Mesendoderm (in vitro differentiated cells): ENCODE data around the gene SUPT5H. TPM values are rescaled to one million over a fixed set of nuclear protein-coding genes. Genes with fewer than 3 reads are reported as not detected.

ENCODE experiments used
- DNase-seq: peaks from one replicate; pipeline ENCODE4 v3.0.0; 2013
- H2AK5ac ChIP-seq: 2 replicates; pipeline ENCODE4 v1.6.1; 2013; ENCODE audit warnings: low read length, inconsistent platforms
- H2BK120ac ChIP-seq: 2 replicates; pipeline ENCODE4 v1.6.1; 2013; ENCODE audit warnings: low read depth, mild to moderate bottlenecking, low read length, moderate library complexity, mixed read lengths
- H2BK15ac ChIP-seq: replicated peaks from 2 replicates; pipeline ENCODE4 v1.6.1; 2013; ENCODE audit warnings: low read depth, mild to moderate bottlenecking, moderate library complexity
- H2BK5ac ChIP-seq: 2 replicates; pipeline ENCODE4 v1.6.1; 2013; ENCODE audit warnings: low read length, inconsistent platforms
- H3K18ac ChIP-seq: 2 replicates; pipeline ENCODE4 v1.6.1; 2013; ENCODE audit warnings: mild to moderate bottlenecking, low read length, mixed read lengths
- H3K23ac ChIP-seq: one replicate; pipeline ENCODE4 v1.6.1; 2013; ENCODE audit warnings: low read length
- H3K27ac ChIP-seq: 2 replicates; pipeline ENCODE4 v1.5.1; 2013; ENCODE audit warnings: low read depth, mild to moderate bottlenecking, inconsistent platforms, low read length, moderate library complexity
- H3K27me3 ChIP-seq: 2 replicates; pipeline ENCODE4 v1.6.1; 2013; ENCODE audit warnings: low read length, control low read depth, mild to moderate bottlenecking, inconsistent platforms; ENCODE audit not compliant: insufficient read depth, poor library complexity
- H3K36me3 ChIP-seq: 2 replicates; pipeline ENCODE4 v1.6.1; 2013; ENCODE audit warnings: low read length, inconsistent platforms; ENCODE audit not compliant: control insufficient read depth, insufficient read depth
- H3K4ac ChIP-seq: one replicate; pipeline ENCODE4 v1.6.1; 2013; ENCODE audit warnings: low read depth, mild to moderate bottlenecking, low read length, moderate library complexity
- H3K4me1 ChIP-seq: 2 replicates; pipeline ENCODE4 v1.6.1; 2013; ENCODE audit warnings: low read depth, low read length, inconsistent platforms; ENCODE audit not compliant: control insufficient read depth
- H3K4me2 ChIP-seq: 2 replicates; pipeline ENCODE4 v1.6.1; 2013; ENCODE audit warnings: low read length
- H3K4me3 ChIP-seq: 2 replicates; pipeline ENCODE4 v1.5.1; 2013; ENCODE audit warnings: mild to moderate bottlenecking, low read length
- H3K56ac ChIP-seq: one replicate; pipeline ENCODE4 v1.6.1; 2013; ENCODE audit warnings: low read length
- H3K79me1 ChIP-seq: 2 replicates; pipeline ENCODE4 v1.6.1; 2013; ENCODE audit warnings: low read length, inconsistent platforms
- H3K79me2 ChIP-seq: 2 replicates; pipeline ENCODE4 v1.6.1; 2013; ENCODE audit warnings: mild to moderate bottlenecking, low read length; ENCODE audit not compliant: control insufficient read depth, insufficient read depth
- H3K9ac ChIP-seq: 2 replicates; pipeline ENCODE4 v1.6.1; 2013; ENCODE audit warnings: low read length, inconsistent platforms
- H4K5ac ChIP-seq: one replicate; pipeline ENCODE4 v1.6.1; 2013; ENCODE audit warnings: low read length
- H4K8ac ChIP-seq: one replicate; pipeline ENCODE4 v1.6.1; 2013; ENCODE audit warnings: low read depth, mild to moderate bottlenecking, control low read depth, low read length, moderate library complexity
- WGBS: extraction: QIAGEN DNeasy Blood & Tissue Kit; methylation state at CpG from one replicate; pipeline ENCODE4 v1.1.7; 2013; ENCODE audit warnings: low lambda C conversion rate, missing lambda C conversion rate; ENCODE audit not compliant: insufficient coverage; ENCODE audit errors: extremely low coverage; 5-methylcytosine and 5-hydroxymethylcytosine counted together
- polyA plus RNA-seq, 2 experiments: library from polyadenylated mRNA; stranded (reverse); fragments of 200-250 nt; gene quantifications; one replicate each; pipeline ENCODE4 v1.2.3, GENCODE V29; 2013

Gene SUPT5H
- 89.8 TPM for polyA plus RNA-seq (2013, experiment 1 of 2)
- 88.7 TPM for polyA plus RNA-seq (2013, experiment 2 of 2)

DNA sequence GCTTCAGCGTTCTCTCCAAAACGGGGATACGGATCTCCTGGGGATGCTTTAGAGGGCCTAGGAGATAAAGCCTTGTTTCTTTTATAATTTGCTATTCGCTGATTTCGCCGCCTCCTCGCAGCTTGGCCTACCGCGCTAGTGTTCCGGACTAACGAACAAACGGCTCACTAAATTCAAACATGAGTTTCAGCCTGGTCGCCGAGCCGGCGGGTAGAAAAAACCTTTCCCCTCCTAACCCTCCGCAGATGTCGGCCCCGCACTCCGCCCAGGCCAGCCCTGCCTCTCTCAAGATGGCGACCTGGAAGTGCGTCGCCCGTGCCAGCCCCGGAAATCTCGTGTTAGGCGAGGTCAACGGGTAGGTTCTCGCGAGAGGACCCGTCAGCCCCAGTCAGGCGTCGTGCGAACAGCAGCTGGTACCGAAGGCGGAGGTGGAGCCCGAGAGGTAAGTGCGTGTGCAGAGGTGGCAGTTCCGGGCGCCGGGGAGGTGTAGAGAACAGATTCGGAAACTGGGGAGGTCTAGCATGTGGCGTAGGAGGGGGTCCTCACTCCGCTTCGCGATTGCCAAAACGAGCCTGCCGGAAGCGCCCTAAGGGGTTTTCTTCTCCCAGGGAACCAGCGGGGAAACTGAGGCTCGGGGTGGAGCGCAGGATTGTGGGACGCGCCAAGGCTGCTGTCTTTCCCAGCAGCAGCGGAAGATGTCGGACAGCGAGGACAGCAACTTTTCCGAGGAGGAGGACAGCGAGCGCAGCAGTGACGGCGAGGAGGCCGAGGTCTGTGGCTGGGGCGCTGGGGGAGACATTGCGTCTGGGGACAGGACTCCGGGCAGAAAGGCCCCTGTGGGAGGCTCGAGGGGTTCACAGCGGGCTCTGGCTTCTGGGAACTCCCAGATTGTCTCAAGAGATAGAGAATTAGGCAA is at the start of gene SUPT5H:
Gene SUPT5H (plus strand): TSS at position 387 of the 916 bp plus-strand sequence. CDS start 309 bp downstream, at position 696.
- H3K27ac ChIP-seq = peak within 1 kb of the TSS; percentile 54
- peak within 1 kb of the TSS; percentile 98 for H3K4me3 ChIP-seq
- DNase-seq = peak; percentile 99
- H4K8ac ChIP-seq = no peak within 1 kb of the TSS
- peak within 1 kb of the TSS; percentile 99 for H3K9ac ChIP-seq
- no peak within 1 kb of the TSS for H2BK120ac ChIP-seq
- no peaks in the 10 kb centered on the region for H3K27me3 ChIP-seq
- H3K4ac ChIP-seq = peak within 1 kb of the TSS; percentile 90
- H3K4me1 ChIP-seq = peaks cover 2% of the 10 kb centered on the region
- peaks cover 17% of the 10 kb centered on the region for H3K79me1 ChIP-seq
- peak within 1 kb of the TSS; percentile 72 for H2AK5ac ChIP-seq
- H3K23ac ChIP-seq = peak within 1 kb of the TSS; percentile 94
- peak within 1 kb of the TSS; percentile 56 for H2BK5ac ChIP-seq
- H3K56ac ChIP-seq = peak within 1 kb of the TSS; percentile 99
- H2BK15ac ChIP-seq = no peak within 1 kb of the TSS
- H3K79me2 ChIP-seq = peaks cover 51% of the 10 kb centered on the region
- H3K36me3 ChIP-seq = no peaks in the 10 kb centered on the region
- H3K4me2 ChIP-seq = peak within 1 kb of the TSS; percentile 87
- peak within 1 kb of the TSS; percentile 33 for H4K5ac ChIP-seq
- H3K18ac ChIP-seq = peak within 1 kb of the TSS; percentile 40
- WGBS = no CpG with 5 or more reads among the region's 68 CpGs

DNA sequence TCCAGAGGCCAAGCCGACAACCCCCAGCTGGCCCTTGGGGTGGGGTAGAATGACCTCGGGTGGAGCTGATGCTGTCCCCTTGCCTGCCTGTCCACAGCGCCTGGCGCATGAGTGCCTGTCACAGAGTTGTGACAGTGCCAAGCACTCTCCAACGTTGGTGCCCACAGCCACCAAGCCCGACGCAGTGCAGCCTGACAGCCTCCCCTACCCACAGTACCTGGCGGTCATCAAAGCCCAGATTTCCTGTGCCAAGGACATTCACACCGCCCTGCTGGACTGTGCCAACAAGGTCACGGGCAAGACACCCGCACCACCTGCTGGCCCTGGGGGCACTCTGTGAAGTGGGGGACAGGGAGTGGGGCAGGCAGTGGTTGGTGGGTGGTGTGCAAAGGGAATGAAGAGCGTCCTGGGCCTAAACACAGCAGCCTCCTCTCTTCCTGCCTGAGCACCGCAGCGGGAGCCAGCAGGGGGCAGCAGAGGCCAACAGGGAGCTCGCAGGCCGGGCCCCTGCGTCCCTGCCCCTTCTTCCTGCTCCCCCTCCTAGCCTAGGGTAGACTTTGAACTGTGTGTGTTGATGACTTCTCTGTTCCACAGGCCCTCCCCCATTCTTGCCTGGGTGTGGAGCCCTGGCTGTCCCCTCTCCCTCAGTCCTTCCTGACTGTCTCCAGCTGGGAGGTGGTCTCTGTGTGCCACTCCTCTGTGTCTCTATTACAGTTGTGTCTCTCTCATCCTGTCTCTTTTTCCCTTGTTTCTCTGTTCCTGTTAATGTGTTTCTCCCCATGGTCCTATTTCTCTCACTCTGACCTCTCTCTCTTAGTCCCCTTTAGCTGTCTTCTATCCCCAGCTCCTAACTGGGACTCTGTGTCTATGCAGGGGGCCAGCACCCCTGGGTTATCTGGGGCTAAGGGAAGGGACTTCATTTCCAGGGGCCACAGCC is 47.8 kb upstream of the SUPT5H start:
- H3K9ac ChIP-seq = peak overlapping the region; percentile 25
- no peak overlapping the region for H2BK5ac ChIP-seq
- no CpG with 5 or more reads among the region's 17 CpGs for WGBS
- no peak overlapping the region for H3K4me2 ChIP-seq
- no peaks in the 10 kb centered on the region for H3K36me3 ChIP-seq
- peak overlapping the region; percentile 13 for H3K27ac ChIP-seq
- H3K4me3 ChIP-seq = no peak overlapping the region
- H2BK120ac ChIP-seq = no peak overlapping the region
- no peak overlapping the region for H2AK5ac ChIP-seq
- DNase-seq = peak; percentile 89
- no peaks in the 10 kb centered on the region for H3K79me2 ChIP-seq
- no peak overlapping the region for H2BK15ac ChIP-seq
- no peak overlapping the region for H4K8ac ChIP-seq
- peak overlapping the region; percentile 71 for H3K56ac ChIP-seq
- no peak overlapping the region for H3K18ac ChIP-seq
- peaks cover 4% of the 10 kb centered on the region for H3K79me1 ChIP-seq
- no peaks in the 10 kb centered on the region for H3K27me3 ChIP-seq
- H3K4me1 ChIP-seq = peaks cover 12% of the 10 kb centered on the region
- H4K5ac ChIP-seq = no peak overlapping the region
- H3K23ac ChIP-seq = no peak overlapping the region
- H3K4ac ChIP-seq = no peak overlapping the region

DNA sequence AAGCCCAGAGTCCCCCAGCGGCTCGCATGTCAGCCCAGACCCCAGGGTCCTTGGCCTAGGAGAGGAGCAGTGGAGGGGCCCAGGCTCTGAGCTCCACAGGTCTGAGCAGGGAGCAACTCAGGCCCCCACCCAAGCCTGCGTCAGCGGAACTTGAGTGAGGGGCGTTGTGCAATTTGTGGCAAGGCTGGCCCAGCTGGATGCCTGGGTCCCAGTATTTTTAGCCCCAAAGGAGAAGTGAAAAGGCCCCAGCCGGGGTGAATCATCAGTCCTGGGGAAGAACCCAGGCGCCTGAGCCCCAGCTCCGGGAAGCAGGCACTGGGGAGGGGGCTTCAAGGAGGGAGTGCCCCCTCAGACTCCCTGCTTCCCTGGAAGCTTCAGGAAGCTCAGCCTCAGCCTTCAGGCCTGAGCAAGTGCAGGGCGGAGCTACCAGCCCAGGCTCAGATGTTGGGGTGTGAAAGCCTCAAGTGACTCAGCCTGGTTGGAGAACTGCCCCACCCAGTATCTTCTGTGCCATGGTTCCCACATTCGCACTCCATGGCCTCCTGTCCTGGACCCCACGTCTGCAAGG is 47.0 kb upstream of the SUPT5H start:
- Histone ChIP-seq H3K9ac (no peak overlapping the region), H4K5ac (no peak overlapping the region), H3K79me2 (no peaks in the 10 kb centered on the region), H3K4me1 (peaks cover 12% of the 10 kb centered on the region), H2BK5ac (no peak overlapping the region), H3K79me1 (peaks cover 4% of the 10 kb centered on the region), H3K56ac (peak overlapping the region; percentile 71), H3K27me3 (no peaks in the 10 kb centered on the region), H3K27ac (peak overlapping the region; percentile 13), H3K4ac (no peak overlapping the region), H2AK5ac (no peak overlapping the region), H3K4me2 (no peak overlapping the region), H3K18ac (no peak overlapping the region), H3K4me3 (no peak overlapping the region), H3K36me3 (no peaks in the 10 kb centered on the region), H3K23ac (no peak overlapping the region), H4K8ac (no peak overlapping the region), H2BK120ac (no peak overlapping the region), H2BK15ac (no peak overlapping the region)
- no CpG with 5 or more reads among the region's 11 CpGs for WGBS
- DNase-seq = no peak

DNA sequence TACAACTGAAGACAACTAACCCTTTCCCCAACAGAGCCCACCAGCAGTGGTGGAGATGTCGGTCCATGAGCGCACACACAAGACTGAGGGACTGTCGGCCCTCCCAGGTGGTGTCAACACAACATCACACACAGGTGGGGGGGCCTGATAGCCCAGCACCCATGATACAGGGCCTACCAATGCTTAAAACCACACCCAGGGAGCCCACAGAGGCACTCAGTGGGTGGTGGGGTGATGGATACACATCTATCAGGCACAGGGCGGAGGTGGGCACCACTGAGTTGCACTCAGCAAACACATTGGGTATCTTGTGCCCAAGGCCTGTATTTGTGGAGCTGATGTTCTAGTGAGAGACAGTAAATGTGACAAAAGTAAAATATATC is 45.7 kb upstream of the SUPT5H start:
- Histone ChIP-seq H3K4me2 (no peak overlapping the region), H3K56ac (no peak overlapping the region), H3K4ac (no peak overlapping the region), H3K18ac (no peak overlapping the region), H3K27me3 (no peaks in the 10 kb centered on the region), H3K27ac (no peak overlapping the region), H2BK5ac (no peak overlapping the region), H3K23ac (no peak overlapping the region), H3K79me2 (no peaks in the 10 kb centered on the region), H2AK5ac (no peak overlapping the region), H3K4me3 (no peak overlapping the region), H2BK15ac (no peak overlapping the region), H2BK120ac (no peak overlapping the region), H3K79me1 (no peaks in the 10 kb centered on the region), H4K8ac (no peak overlapping the region), H4K5ac (no peak overlapping the region), H3K9ac (no peak overlapping the region), H3K4me1 (peaks cover 12% of the 10 kb centered on the region), H3K36me3 (no peaks in the 10 kb centered on the region)
- no peak for DNase-seq
- WGBS = no CpG with 5 or more reads among the region's 4 CpGs

DNA sequence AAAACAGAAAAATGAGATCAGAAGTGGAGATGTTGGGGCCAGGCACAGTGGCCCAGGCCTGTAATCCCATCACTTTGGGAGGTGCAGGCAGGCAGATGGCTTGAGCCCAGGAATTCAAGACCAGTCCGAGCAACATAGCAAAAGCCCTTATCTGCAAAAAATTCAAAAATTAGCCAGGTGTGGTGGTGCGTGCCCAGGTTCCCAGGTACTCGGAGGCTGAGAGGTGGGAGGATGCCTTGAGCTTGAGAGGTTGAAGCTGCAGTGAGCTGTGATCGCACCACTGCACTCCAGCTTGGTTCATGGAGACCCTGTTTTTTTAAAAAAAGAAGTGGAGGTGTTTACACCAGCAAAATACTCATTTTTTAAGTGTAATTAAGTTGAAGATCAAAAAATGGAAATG is 45.3 kb upstream of the SUPT5H start:
- no peak overlapping the region for H3K27ac ChIP-seq
- no peak overlapping the region for H2BK15ac ChIP-seq
- no peak overlapping the region for H3K4me3 ChIP-seq
- no peak overlapping the region for H2AK5ac ChIP-seq
- H3K4me2 ChIP-seq = no peak overlapping the region
- no peak overlapping the region for H2BK5ac ChIP-seq
- peaks cover 12% of the 10 kb centered on the region for H3K4me1 ChIP-seq
- no peak overlapping the region for H3K18ac ChIP-seq
- H2BK120ac ChIP-seq = no peak overlapping the region
- DNase-seq = no peak
- no peaks in the 10 kb centered on the region for H3K36me3 ChIP-seq
- H3K56ac ChIP-seq = no peak overlapping the region
- no CpG with 5 or more reads among the region's 4 CpGs for WGBS
- H4K5ac ChIP-seq = no peak overlapping the region
- H4K8ac ChIP-seq = no peak overlapping the region
- H3K79me1 ChIP-seq = no peaks in the 10 kb centered on the region
- H3K4ac ChIP-seq = no peak overlapping the region
- no peak overlapping the region for H3K9ac ChIP-seq
- no peak overlapping the region for H3K23ac ChIP-seq
- H3K79me2 ChIP-seq = no peaks in the 10 kb centered on the region
- no peaks in the 10 kb centered on the region for H3K27me3 ChIP-seq
